Hematopoietic multipotent progenitor cell treated with erythropoietin and hydrocortisone succinate and interleukin-3 and kit ligand, for 6 days (in vitro differentiated cells): ENCODE data around the gene NFKBIA.
"Not testable (repeated sequence)": the region's sequence is repeated elsewhere in the genome, so short reads cannot be mapped to it uniquely, and the experiment has no call there.

Experiments used
- DNase-seq: peaks from one replicate; pipeline ENCODE4 v3.0.0-alpha.2; 2015

Gene NFKBIA

DNA sequence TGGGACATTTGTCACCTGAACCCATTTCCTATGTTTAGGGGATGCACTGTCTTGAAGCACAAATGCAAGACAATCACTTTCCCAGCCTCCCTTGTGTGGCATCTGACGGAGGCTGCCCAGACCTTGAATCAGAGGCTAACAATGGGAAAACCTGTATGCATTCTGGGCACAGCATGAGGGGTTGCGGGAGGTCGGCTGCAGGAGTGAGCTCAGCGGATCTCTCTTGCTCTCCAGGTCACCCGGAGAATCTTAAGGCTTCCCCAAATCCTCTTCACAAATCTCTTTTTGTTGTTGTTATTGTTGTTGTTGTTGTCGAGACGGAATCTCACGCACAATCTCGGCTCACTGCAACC, 15.3 kb downstream of the NFKBIA start:
- no peak for DNase-seq

DNA sequence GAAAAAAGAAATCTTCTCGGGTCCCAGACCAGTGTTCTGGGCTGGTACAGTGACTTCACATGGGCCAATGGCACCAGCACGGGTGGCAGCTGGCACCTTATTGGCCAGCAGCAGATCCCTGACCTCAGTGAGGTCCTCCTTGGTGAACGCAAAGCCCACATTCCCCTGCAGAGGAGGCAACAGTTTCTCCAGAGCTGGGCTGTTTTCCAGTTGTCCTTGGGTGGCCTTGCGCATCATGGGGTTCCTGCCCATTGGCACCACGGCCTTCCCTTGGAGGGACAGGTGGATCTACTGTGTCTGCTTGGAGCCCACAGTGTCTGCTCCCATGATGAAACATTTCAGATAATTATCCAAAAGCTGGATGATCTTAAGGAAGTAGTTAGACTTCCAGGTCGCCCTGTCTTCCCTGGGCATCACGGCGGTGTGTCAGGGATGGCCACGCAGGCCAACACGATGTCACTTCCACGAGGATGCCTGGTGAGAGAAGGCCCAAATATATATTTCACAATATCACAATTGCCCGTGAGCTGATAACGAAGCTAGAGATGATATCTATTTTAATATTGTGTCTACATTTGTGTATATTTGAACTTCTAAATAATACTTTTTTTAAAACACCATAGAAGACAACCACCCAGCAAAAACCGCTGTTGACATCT, 15.8 kb downstream of the NFKBIA start:
- DNase-seq, result no peak

DNA sequence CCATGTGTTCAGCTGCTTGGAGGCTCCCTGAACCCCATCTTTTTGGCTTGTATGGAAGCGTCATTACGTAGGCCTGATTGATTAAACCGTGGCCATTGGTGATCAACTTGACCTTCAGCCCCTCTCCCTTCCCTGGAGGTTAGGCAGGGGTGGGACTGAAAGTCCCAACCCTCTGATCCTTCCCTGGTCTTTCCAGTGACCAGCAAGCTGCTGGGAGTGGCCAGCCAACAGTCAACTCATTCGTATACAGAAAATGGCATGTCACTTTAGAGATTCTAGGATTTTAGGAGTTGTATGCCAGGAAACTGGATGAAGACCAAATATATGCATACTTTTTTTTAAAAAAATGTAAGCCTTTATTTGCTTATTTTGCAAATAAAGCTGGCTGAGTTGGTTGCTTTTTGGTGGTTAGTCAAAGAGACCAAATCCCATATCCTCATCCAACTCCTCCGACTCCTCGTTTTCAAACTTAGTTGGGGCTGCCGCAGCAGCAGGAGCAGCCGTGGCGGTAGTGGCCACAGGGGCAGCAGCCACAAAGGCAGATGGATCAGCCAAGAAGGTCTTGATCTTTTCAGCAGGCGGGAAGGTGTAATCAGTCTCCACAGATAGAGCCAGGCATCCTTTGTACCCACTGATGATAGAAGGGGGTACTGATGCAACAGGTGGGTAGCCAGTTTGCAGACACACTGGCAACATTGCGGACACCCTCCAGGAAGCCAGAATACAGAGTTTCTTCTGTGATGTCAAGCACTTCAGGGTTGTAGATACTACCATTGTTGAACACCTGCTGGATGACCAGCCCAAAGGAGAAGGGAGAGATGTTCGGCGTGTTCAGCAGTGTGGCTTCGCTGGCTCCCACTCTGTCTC, 16.6 kb downstream of the NFKBIA start:
- no peak for DNase-seq

DNA sequence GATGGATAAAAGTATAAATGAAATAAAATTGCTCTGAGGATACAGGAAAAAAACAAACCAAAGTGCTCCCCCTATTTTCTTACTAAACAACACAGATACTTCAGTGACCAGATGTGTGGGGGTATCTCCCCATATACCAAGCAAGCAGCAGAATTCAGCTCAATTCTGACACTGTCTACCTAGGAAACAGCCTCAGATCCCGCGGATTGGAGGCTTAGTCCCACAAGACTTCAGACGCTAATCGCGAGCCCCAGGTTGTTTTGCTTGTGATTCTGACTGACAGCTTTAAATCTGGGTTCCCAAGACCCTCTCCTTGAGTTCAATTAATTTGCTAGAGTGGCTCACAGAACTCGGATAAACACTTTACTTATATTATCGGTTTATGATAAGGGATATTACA, 17.3 kb downstream of the NFKBIA start:
- DNase-seq, result no peak

DNA sequence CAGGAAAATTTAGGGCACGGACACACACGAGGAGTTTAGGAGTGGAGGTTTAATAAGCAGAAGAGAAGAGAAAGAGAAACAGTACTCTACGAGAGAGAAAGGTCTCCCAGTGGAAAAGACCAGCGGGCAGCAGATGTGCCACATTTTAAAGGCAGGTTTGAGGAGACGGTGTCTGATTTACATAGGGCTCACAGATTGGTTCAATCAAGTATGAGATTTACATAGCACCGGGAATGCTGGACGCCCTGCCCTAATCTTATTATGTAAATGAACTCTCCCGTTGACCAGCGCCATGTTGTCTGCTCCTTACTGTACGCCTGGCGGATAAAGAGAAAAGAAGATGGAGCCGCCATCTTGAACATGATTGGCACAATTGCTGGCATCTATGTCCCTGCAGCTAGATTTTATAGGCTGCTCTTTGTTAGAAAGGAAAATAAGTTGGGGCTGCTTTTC, 17.9 kb downstream of the NFKBIA start:
- no peak for DNase-seq

DNA sequence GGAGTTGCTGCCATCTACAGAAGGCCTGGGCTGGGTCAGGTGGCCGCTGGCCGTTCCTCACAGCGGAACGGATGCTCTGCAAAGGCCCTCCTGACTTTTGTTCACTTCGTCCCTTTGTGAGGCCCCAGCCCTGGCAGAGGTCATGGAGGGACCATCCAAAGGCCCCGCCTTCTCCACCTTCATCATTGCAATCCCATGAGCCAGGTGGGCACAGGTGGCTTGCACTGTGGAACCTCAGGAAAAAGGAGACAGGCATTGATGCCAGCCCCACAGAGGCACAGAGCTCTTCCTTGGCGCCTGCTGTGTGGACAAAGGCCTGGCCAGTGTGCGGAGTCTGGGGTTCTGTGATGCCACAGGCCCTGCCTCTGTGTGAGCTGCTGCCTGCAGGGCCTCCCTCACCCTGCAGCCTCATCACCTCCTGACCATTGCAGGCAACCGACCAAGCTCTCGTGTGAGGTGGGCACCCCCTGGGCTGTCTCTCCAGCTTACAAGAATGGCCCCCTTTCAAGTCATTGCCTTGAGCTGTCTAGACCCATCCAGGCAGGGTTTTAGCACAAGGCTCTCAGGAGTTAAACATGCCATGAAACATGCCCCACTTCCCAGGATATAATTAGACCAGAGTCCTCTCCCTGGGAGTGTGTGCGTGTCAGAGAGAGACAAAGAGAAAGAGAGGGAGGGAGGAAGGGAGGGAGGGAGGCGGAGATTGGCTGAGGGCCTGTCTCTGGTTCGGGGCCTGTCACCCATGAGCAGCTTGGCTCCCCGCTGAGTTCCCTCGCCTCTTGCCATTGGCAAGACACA, 19.3 kb downstream of the NFKBIA start:
- DNase-seq, result no peak

DNA sequence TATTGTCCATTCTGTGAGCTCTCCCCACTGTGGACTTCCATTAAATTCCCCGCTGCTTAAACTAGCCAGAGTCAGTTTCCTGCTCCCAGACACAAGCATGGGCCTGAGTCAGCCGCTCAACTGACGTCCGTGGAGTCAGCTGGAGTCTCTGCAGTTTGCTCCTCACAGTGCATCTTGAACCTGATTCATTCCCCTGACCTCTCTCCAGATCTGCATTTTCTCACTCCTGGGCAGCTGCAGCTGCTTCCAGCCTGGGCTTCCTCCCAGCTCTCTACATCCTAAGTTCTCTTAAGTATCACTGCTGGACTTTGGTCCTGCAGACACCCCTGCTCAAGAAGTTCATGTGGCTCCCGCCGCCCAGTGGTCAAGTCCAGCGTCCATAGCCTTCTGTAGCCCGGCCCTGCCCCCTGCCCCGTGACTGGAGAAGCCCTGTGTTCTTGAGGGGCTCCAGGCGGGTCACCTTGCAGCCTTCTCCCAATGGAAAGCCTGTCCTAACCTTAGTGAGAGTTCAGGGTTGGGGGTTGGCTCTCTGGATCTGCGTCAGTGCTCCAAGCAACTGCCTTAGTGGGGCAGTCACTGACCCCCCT, 20.0 kb downstream of the NFKBIA start:
- DNase-seq, result no peak

DNA sequence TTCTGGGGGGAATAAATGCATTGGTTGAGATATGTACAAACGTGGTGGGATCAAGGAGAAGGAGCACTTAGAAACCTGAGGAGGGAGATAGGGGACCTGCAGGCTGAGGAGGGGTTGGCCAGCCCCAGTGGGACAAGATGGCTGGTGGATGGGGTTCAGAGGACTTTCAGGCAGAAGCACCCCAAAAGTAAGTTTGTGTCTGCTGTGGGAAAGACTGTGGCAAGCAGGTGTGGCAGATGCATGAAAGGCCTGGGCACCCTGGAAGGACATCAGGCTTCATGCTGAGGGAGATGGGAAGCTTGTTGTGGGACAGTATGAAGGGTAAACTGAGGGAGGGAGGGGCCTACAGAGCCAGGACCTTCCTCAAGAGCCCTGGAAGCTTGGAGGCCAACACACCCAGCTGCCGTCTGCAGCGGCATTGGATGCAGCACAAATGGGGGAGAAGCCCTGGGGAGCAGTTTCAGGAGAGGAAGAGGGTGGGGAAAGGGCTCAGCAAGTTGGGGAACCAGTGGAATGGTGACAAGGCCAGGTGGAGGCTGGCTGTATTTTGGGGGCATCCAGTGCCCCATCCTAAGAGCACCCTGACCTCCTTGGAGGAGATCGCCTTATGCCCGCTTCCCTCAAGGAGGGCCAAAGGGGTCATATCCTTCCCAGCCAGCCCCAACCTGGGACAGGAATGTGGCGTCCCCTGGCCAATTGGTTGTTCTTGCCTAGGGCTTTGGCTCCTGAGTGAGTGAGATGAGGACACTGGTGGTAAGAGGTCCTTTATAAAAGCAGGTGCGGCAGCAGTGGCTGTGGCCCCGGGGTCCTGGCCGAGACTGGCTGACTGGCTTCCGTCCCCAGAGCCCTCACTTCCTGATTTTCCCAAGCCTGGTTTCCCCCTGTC, 20.7 kb downstream of the NFKBIA start:
- no peak for DNase-seq

DNA sequence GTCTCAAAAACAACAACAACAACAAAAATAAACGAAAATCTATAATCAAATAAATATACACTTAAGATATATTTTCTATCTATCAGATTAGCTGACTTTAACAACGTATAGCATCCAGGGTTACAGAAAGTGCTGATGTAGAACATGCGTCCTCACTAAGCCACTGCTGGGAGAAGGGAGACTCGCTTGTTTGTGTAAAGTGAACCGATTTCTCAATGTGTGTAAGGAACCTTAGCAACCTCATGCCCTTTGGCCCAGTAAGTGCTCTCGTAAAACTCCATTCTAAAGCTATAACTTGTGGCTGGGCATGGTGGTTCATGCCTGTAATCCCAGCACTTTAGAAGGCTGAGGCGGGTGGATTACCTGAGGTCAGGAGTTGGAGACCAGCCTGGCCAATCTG, 23.8 kb downstream of the NFKBIA start:
- DNase-seq, result no peak

DNA sequence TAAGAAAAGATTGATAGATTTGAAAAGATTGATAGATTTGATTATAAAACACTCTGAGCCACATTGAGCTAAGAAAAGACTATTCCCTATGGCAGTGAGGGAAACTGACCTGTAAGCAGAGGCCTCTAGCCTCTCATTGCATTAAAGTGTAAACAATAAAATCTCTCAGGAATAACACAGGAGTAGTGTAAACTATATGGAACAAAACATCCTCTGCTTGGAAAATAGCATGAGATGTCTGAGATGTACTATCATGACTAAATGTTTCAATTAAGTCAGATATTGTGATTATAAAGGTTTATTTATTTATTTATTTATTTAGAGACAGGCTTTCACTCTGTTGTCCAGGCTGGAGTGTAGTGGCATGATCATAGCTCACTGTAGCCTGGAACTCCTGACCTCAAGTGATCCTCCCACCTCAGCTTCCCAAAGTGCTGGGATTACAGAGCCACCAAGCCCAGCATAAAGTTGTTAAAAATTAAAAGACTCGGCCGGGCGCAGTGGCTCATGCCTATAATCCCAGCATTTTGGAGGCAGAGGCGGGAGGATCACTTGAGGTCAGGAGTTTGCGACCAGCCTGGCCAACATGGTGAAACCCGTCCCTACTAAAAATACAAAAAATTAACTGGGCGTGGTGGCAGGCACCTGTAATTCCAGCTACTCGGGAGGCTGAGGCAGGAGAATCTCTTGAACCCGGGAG, 25.2 kb downstream of the NFKBIA start:
- not testable (repeated sequence) for DNase-seq

DNA sequence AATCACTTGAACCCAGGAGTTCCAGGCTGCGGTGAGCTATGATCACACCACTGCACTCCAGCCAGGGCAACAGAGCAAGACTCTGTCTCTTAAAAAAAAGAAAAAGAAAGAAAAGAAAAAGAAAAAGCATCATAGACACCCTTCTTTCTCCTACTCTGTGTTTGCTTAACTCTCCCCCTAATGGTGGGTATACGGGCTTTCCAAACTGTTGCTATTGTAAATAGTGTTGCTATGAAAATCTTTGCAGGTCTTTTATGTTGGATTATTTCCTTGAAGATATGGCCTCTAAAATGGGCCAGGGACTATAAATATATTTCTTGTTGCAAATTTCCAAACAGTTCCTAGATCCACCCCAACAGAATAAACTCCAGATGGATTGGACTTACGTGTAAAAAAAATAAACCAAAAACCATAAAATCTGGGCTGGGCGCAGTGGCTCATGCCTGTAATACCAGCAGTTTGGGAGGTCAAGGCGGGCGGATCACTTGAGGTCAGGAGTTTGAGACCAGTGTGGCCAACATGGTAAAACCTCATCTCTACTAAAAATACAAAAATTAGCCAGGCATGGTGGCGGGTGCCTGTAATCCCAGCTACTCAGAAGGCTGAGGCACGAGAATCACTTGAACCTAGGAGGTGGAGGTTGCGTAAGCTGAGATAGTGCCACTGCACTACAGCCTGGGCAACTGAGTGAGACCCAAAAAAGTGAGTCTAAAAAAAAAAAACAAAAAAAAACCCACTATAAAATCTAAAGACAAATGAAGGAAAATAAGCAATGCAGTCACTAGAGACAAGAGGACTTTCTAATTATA, 25.9 kb downstream of the NFKBIA start:
- no peak for DNase-seq

DNA sequence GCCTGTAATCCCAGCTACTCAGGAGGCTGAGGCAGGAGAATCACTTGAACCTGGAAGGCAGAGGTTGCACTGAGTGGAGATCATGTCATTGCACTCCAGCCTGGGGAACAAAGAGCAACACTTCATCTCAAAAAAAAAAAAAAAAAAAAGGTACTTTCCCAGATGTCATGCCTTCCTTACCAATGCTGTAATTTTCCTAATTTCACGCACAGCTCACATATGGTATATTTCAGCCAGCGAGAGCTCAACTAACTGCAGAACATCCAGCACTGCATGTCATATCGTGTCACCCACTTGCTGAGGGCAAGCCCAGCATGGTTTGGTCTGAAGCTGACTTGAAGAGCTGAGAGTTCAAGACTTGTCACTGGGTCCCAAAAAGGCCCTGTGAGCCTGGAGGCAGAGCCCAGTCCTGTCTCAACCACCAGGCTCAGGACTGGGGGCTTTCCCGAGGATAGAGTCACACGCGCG, 29.0 kb downstream of the NFKBIA start:
- no peak for DNase-seq

DNA sequence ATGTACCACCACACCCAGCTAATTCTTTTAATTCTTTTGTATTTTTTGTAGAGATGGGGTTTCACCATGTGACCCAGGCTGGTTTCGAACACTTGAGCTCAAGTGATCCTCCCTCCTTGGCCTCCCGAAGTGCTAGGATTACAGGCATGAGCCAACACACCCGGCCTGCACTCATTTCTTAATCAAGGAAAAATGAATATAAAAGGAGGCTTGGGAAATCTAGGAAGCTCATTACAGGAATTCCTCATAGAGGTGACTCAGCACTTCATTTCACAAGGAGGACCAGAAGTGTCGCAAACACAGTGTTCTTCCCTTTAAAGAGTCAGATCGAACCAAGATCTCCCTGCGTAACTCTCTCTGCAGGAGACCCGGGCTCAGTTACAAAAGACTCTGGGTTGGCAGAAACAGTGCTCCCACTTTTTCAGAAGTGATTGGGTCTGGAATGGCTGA, 30.3 kb downstream of the NFKBIA start:
- DNase-seq, result peak; percentile 52

DNA sequence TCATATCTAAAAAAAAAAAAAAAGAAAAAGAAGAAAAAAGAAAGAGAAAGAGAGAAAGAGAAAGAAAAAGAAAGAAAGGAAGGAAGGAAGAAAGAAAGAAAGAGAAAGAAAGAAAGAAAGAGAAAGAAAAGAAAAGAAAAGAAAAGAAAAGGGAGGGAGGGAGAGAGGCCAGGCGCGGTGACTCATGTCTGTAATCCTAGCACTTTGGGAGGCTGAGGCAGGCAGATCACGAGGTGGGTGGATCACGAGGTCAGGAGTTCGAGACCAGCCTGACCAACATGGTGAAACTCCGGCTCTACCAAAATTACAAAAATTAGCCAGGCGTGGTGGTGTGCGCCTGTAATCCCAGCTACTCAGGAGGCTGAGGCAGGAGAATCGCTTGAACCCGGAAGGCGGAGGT, 31.3 kb downstream of the NFKBIA start:
- DNase-seq, result not testable (repeated sequence)

DNA sequence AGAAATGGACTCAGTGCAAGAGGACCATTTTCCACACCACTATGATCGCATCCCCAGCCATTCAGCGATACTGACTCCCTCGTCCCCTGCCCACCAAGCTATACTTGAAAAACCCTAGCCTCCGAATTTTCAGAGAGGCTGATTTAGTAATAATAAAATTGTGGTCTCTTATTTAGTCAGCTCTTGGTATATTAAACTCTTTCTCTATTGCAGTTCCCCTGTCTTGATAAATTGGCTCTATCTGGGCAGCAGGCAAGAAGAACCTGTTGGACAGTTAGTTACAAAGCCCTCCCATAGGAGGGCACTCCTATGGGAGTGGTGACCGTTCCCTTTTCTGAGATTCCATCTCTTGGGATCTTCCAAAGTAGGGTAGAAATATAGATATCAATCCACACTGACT, 33.6 kb downstream of the NFKBIA start:
- no peak for DNase-seq

DNA sequence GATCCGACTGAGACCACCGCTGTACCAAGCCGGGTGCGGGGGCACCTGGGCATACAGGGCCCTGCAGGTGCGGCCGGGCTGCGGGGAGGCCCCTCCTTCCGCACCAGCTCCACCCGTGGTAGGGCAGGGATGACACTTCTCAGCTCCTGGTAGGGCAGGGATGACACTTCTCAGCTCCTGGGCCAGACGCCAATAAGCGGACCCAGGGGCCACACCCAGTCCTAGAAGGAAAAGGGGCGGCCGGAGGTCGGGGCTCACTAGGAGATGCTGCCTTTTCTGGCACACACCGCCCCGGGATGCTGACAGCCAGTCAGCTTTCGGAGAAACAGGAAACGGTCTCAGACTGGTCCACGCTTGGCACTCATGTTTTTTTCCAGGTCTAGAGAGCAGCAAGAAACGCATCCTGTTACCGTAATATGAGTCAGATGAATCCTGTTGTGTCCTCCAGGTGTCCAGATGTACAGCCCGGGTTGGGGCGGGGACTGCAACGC, 34.8 kb downstream of the NFKBIA start:
- peak; percentile 28 for DNase-seq

DNA sequence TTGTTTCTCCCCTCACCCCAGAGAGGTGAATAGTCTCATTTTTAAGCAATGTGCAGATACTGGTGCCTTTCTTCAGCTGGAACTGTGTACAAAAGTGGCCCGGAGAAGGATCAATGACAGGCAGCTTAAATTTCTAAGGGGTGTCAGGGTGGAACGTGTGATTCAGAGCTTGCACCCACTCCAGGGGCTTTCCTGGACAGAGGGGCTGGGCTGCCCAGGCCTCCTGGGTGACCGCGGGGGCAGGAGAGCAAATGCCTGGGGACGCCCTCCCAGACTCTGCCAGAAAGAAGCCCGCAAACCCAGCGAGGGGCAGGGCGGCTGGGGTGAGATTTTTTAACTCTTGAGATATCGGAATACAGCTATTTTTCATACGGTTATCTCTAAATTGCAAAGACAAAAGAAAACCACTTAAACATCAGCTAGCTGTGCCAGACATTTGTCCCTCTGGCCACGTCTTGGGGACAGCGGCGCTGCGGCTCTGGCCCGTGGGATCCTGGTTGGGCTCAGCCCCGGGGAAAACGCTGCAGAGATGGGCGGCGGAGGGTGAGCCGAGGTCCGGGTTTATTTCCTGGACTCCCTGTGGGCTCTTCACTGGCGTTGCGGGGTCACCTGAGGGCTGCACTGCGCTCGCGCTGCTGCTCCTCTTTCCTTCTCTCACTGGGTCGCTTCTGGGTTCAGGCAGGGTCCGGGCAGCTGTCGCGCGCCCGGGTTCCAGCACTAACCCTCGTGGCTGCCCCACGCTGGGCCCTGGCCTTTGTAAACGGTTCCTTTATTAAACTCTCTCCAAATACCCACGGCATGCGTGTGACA, 35.8 kb downstream of the NFKBIA start:
- peak; percentile 51 for DNase-seq

DNA sequence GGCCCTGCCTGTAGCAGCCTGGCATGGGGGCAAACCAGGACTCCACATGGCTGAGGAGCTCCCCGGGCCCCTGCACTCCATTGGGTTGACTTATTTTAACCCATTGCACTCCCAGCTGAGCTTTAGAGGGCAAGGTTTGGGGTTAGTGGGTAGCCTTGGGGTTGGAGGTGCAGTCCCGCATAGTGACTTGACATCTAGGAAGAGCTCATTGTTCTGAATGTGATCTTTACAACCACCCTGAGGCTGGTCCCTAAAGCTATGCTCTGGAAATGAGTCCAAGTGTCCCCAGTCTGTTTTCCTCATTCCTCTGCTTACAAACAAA, 36.4 kb downstream of the NFKBIA start:
- no peak for DNase-seq

DNA sequence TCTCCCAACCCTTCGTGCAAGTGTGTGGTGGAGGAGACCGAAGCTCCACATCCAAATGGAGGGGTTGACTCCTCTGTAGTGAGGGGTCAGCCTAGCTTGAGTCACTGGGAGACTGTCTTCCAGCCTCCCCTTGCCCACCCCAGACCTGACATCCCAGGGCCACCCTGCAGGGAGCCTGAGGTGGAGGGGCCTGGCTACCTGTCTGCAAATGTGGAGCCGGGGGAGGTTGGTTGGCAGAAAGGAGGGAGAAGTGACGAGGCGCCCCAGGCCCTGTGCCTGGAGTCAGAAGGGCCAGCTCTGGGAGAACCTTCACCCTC, 37.5 kb downstream of the NFKBIA start:
- DNase-seq, result no peak

DNA sequence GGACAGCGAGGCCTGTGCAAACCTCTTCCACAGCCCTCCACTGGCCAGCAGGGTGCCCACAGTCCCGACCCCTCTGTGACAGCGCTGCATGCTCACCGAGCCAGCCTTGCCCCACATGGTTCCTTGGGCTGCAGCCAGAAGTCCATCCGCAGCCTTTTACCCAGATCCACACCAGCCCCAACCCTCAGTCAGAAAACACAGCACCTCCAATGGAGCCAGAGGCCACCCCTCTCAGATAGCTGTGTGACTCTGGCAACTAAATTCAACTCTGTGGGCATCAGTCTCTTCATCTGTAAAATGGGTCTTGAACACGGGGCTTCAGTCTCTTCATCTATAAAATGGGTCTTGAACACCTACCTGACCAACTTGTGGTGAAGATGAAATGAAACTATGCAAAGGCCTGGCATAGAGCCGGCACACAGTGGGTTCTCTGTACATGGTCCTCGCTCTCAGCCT, 38.0 kb downstream of the NFKBIA start:
- no peak for DNase-seq
